ENCODE data around the gene CFAP58.

DNA sequence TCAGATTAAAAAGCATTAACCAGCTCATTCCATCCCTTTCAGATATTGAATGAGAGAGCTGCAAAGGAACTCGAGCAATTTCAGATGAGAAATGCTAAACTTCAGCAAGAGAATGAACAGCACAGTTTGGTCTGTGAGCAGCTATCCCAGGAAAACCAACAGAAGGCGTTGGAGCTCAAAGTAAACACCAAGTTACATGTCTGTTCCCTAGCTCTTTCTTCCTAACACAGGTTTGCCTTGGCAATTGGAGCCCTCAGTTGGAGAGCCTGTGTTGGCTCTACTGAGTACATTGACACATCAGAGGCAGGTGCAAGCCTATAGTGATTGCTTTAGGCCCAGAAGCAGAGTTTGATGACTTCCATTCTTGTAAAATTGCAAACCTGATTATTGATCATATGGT lies 14.7 kb downstream of the CFAP58 start:
- TF ChIP-seq CTCF (IDR thresholded peaks at IDR 0.05), result no peak
- no peak for TF ChIP-seq EZH2 (IDR thresholded peaks at IDR 0.05; ENCODE audit: borderline replicate concordance, insufficient read depth, low read depth, low read length, poor library complexity, severe bottlenecking)

Data from B cell (primary cell).